ENCODE results near the gene MBP. TPM values are rescaled to one million over a fixed set of nuclear protein-coding genes. Genes with fewer than 3 reads are reported as not detected.

Gene MBP
- total and polyA plus RNA-seq, 2 of the 13 experiments (the other 11 are each of a cell fraction or from before 2014, with no cell fraction given), result 5.0 to 8.5 TPM

- TF ChIP-seq IKZF5 (CRISPR knock-in tag; IDR thresholded peaks at IDR 0.05), result no peak
Measured at GRCh38 chr18:76953156-76953555, 179.4 kb downstream of the MBP start (continued).

- CTCF ChIA-PET (ENCODE audit: low intra/inter-chr PET ratio, low total read pairs), result no interaction called here
- no peak for FAIRE-seq
- H3K4me3 ChIP-seq (replicated peaks in 1 of 3; ENCODE audit: insufficient read depth in 1 of 3, low read depth in 2 of 3, low read length in 3 of 3), result no peak overlapping the region
- intact Hi-C loops (cut with micrococcal nuclease; ENCODE audit: unreplicated experiment) (no loop called here), in situ Hi-C loops (cut with HindIII; ENCODE audit: extremely low pct_ligation_motif_present, low pct_unique_long_range_greater_than_20kb) (no loop called here)
- no peak overlapping the region for H3K4me2 ChIP-seq (ENCODE audit: low read depth, low read length)
- no peak overlapping the region for H2AFZ ChIP-seq (ENCODE audit: low read length)
- no peak overlapping the region for H3K27ac ChIP-seq (ENCODE audit: extremely low read length, insufficient read depth, low read length)
- H3K9ac ChIP-seq (ENCODE audit: insufficient read depth, low read depth, low read length), result no peak overlapping the region
- ATAC-seq, result 0 out of 3 replicates have a peak, but pooled peaks have one; percentile 25
- H3K36me3 ChIP-seq (replicated peaks in 1 of 2; ENCODE audit: control insufficient read depth in 1 of 2, insufficient read depth in 2 of 2, low read length in 2 of 2), result peaks cover 7 to 13% of the 10 kb centered on the region in 2 experiments; a peak in 3 of 5 replicates
- TF ChIP-seq ZNF766 (CRISPR knock-in tag; IDR thresholded peaks at IDR 0.05; ENCODE audit: borderline replicate concordance) (no peak), MLX (CRISPR knock-in tag; IDR thresholded peaks at IDR 0.05) (no peak), GZF1 (CRISPR knock-in tag; IDR thresholded peaks at IDR 0.05) (no peak), MEIS2 (CRISPR knock-in tag; IDR thresholded peaks at IDR 0.05) (no peak), MAFG (CRISPR knock-in tag; IDR thresholded peaks at IDR 0.05) (no peak), CBX2 (IDR thresholded peaks at IDR 0.05; ENCODE audit: low read depth, low read length) (no peak), CBX2 (CRISPR knock-in tag; IDR thresholded peaks at IDR 0.05; ENCODE audit: low read depth) (no peak), ZNF562 (CRISPR knock-in tag; IDR thresholded peaks at IDR 0.05; ENCODE audit: borderline replicate concordance) (no peak), FOSL1 (CRISPR knock-in tag; IDR thresholded peaks at IDR 0.05; ENCODE audit: borderline replicate concordance) (no peak), HMGA1 (CRISPR knock-in tag; conservative IDR thresholded peaks at IDR 0.05) (no peak), ZGPAT (CRISPR knock-in tag; IDR thresholded peaks at IDR 0.05) (no peak), ZNF234 (CRISPR knock-in tag; conservative IDR thresholded peaks at IDR 0.05) (no peak), GLI4 (CRISPR knock-in tag; IDR thresholded peaks at IDR 0.05; ENCODE audit: borderline replicate concordance) (no peak), ZNF629 (CRISPR knock-in tag; conservative IDR thresholded peaks at IDR 0.05) (no peak), ZNF251 (CRISPR knock-in tag; IDR thresholded peaks at IDR 0.05) (no peak)
- no peak for DNase-seq (ENCODE audit: low spot score)
- no peaks in the 10 kb centered on the region for H3K79me2 ChIP-seq (ENCODE audit: insufficient read depth, low read length)
- 94% methylated on average over 4 of the region's 4 CpGs for WGBS (ENCODE audit: low lambda C conversion rate)
- no peaks in the 10 kb centered on the region for H3K9me3 ChIP-seq (ENCODE audit: low read length)
- H4K20me1 ChIP-seq (ENCODE audit: insufficient read depth, low read length), result no peaks in the 10 kb centered on the region
- no TSS peak for BruUV-seq (replicated peaks)
- peaks cover 14% of the 10 kb centered on the region for H3K4me1 ChIP-seq (ENCODE audit: insufficient read depth, low read length)
- POLR2A ChIA-PET, result no interaction called here
- H3K27me3 ChIP-seq (ENCODE audit: control insufficient read depth in 1 of 2, insufficient read depth in 2 of 2, low read length in 2 of 2), result no peaks in the 10 kb centered on the region
Measured at GRCh38 chr18:76952747-76953146, 179.8 kb downstream of the MBP start.

Data from HepG2 (cell line).